ENCODE results near the gene TGOLN2.

- TF ChIP-seq POLR2A (IDR thresholded peaks at IDR 0.05; ENCODE audit: low read depth, low read length) (peak; percentile 45), JUN (IDR thresholded peaks at IDR 0.05; ENCODE audit: borderline replicate concordance, insufficient read depth, insufficient read length, low read depth) (no peak)
These were observed 1.2 kb downstream of the TGOLN2 start for GRCh38 chr2:85326406-85327159.

All from endothelial cell of umbilical vein (primary cell).